ENCODE results near the gene VIPR2.

VIPR2 gene

GRCh38 chr7:159159731-159160130 lies 15.1 kb upstream of the VIPR2 start:
- no peak for TF ChIP-seq ZNF70 (CRISPR knock-in tag; IDR thresholded peaks at IDR 0.05)
- no peak for TF ChIP-seq ZNF565 (CRISPR knock-in tag; conservative IDR thresholded peaks at IDR 0.05; ENCODE audit: low read depth)
- no peak for TF ChIP-seq ZNF8 (CRISPR knock-in tag; IDR thresholded peaks at IDR 0.05)
- no peak for TF ChIP-seq GLIS3 (CRISPR knock-in tag; IDR thresholded peaks at IDR 0.05)
- TF ChIP-seq, protein P1, sequence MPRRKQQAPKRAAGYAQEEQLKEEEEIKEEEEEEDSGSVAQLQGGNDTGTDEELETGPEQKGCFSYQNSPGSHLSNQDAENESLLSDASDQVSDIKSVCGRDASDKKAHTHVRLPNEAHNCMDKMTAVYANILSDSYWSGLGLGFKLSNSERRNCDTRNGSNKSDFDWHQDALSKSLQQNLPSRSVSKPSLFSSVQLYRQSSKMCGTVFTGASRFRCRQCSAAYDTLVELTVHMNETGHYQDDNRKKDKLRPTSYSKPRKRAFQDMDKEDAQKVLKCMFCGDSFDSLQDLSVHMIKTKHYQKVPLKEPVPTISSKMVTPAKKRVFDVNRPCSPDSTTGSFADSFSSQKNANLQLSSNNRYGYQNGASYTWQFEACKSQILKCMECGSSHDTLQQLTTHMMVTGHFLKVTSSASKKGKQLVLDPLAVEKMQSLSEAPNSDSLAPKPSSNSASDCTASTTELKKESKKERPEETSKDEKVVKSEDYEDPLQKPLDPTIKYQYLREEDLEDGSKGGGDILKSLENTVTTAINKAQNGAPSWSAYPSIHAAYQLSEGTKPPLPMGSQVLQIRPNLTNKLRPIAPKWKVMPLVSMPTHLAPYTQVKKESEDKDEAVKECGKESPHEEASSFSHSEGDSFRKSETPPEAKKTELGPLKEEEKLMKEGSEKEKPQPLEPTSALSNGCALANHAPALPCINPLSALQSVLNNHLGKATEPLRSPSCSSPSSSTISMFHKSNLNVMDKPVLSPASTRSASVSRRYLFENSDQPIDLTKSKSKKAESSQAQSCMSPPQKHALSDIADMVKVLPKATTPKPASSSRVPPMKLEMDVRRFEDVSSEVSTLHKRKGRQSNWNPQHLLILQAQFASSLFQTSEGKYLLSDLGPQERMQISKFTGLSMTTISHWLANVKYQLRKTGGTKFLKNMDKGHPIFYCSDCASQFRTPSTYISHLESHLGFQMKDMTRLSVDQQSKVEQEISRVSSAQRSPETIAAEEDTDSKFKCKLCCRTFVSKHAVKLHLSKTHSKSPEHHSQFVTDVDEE (CRISPR knock-in tag; IDR thresholded peaks at IDR 0.05), result no peak
- no peak for TF ChIP-seq POU6F1 (CRISPR knock-in tag; IDR thresholded peaks at IDR 0.05; ENCODE audit: borderline replicate concordance, low read depth)
- no peak for TF ChIP-seq ZFP30 (CRISPR knock-in tag; IDR thresholded peaks at IDR 0.05)
- no peak for TF ChIP-seq TOX (CRISPR knock-in tag; IDR thresholded peaks at IDR 0.05; ENCODE audit: borderline replicate concordance)
- no peak for TF ChIP-seq CSDC2 (CRISPR knock-in tag; IDR thresholded peaks at IDR 0.05)
- no peak for TF ChIP-seq ESRRG (CRISPR knock-in tag; IDR thresholded peaks at IDR 0.05)
- no peak for TF ChIP-seq TCF4 (CRISPR knock-in tag; IDR thresholded peaks at IDR 0.05; ENCODE audit: borderline replicate concordance)
- TF ChIP-seq PPARA (CRISPR knock-in tag; IDR thresholded peaks at IDR 0.05; ENCODE audit: borderline replicate concordance), result no peak
- no peak for TF ChIP-seq BACH2 (CRISPR knock-in tag; IDR thresholded peaks at IDR 0.05; ENCODE audit: borderline replicate concordance)
- no peak for ATAC-seq

- ATAC-seq, result no peak
Observed at GRCh38 chr7:159158888-159159405, 14.3 kb upstream of the VIPR2 start.

More at GRCh38 chr7:159158888-159159405, 14.3 kb upstream of the VIPR2 start:
- TF ChIP-seq ZNF70 (CRISPR knock-in tag; IDR thresholded peaks at IDR 0.05), result no peak
- TF ChIP-seq POU6F1 (CRISPR knock-in tag; IDR thresholded peaks at IDR 0.05; ENCODE audit: borderline replicate concordance, low read depth), result no peak
- no peak for TF ChIP-seq OSR1 (CRISPR knock-in tag; IDR thresholded peaks at IDR 0.05)
- no peak for TF ChIP-seq CSDC2 (CRISPR knock-in tag; IDR thresholded peaks at IDR 0.05)
- TF ChIP-seq, protein P1 (CRISPR knock-in tag; IDR thresholded peaks at IDR 0.05), result no peak
- no peak for TF ChIP-seq RARB (CRISPR knock-in tag; IDR thresholded peaks at IDR 0.05)
- TF ChIP-seq GLIS3 (CRISPR knock-in tag; IDR thresholded peaks at IDR 0.05), result no peak
- no peak for TF ChIP-seq ZC3H10 (CRISPR knock-in tag; IDR thresholded peaks at IDR 0.05)
- no peak for TF ChIP-seq SNAI2 (CRISPR knock-in tag; IDR thresholded peaks at IDR 0.05)
- TF ChIP-seq CSRNP3 (CRISPR knock-in tag; IDR thresholded peaks at IDR 0.05), result no peak
- no peak for TF ChIP-seq ARNTL (CRISPR knock-in tag; IDR thresholded peaks at IDR 0.05; ENCODE audit: borderline replicate concordance, low read depth)
- no peak for TF ChIP-seq ISL1 (CRISPR knock-in tag; IDR thresholded peaks at IDR 0.05)
- no peak for TF ChIP-seq PATZ1 (CRISPR knock-in tag; IDR thresholded peaks at IDR 0.05; ENCODE audit: borderline replicate concordance)
- TF ChIP-seq TOX (CRISPR knock-in tag; IDR thresholded peaks at IDR 0.05; ENCODE audit: borderline replicate concordance), result no peak
- TF ChIP-seq, protein P2, sequence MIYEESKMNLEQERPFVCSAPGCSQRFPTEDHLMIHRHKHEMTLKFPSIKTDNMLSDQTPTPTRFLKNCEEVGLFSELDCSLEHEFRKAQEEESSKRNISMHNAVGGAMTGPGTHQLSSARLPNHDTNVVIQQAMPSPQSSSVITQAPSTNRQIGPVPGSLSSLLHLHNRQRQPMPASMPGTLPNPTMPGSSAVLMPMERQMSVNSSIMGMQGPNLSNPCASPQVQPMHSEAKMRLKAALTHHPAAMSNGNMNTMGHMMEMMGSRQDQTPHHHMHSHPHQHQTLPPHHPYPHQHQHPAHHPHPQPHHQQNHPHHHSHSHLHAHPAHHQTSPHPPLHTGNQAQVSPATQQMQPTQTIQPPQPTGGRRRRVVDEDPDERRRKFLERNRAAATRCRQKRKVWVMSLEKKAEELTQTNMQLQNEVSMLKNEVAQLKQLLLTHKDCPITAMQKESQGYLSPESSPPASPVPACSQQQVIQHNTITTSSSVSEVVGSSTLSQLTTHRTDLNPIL (CRISPR knock-in tag; IDR thresholded peaks at IDR 0.05; ENCODE audit: low read depth), result no peak
- TF ChIP-seq PPARA (CRISPR knock-in tag; IDR thresholded peaks at IDR 0.05; ENCODE audit: borderline replicate concordance), result no peak
- TF ChIP-seq ZNF8 (CRISPR knock-in tag; IDR thresholded peaks at IDR 0.05), result no peak
- TF ChIP-seq ZNF565 (CRISPR knock-in tag; conservative IDR thresholded peaks at IDR 0.05; ENCODE audit: low read depth), result no peak
- no peak for TF ChIP-seq ESRRG (CRISPR knock-in tag; IDR thresholded peaks at IDR 0.05)
- TF ChIP-seq TCF4 (CRISPR knock-in tag; IDR thresholded peaks at IDR 0.05; ENCODE audit: borderline replicate concordance), result no peak
